NCI-H2029 (cell line): Measurements from ENCODE around the gene SIX5.

Experiments
- DNase-seq: peaks from one replicate; lab custom pipeline; 2025; lab: John Stamatoyannopoulos, UW

Gene SIX5

DNA sequence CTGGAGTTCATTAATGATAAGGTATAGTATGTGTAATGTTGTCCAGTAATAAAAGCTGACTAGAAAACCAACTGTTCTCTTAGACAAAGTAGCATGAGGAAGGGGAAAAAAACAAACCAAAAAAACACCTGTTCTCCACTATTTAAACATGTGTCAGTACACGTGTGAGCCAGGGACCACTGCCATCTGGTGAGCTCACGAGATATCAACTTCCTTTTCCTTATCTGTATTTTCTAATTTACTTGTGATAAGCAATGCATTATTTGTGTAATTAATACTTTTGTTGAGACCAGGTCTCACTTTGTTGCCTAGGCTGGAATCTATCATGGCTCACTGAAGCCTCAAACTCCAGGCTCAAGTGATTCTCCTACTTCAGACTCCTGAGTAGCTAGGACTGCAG lies 4.3 kb upstream of the SIX5 start:
- no peak for DNase-seq

DNA sequence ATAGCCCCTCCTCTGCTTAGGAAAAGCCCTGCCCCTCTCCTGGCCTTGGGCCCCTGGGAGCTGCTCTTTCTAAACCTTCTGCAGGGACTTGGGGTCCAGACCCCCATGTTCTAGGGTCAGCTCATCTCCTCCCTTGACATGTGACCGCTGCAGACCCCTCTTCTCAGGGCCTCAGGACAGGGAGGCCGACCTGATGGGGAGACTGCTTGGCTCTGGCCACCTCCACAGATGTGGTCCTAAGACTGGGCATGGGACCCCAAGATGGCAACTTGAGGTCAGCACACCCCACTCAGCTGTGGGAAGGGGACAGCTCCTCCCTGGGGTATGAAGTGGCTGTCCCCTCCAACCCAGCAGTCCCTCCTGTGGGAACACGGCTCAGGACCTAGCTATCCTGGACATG lies 3.9 kb upstream of the SIX5 start:
- no peak for DNase-seq

DNA sequence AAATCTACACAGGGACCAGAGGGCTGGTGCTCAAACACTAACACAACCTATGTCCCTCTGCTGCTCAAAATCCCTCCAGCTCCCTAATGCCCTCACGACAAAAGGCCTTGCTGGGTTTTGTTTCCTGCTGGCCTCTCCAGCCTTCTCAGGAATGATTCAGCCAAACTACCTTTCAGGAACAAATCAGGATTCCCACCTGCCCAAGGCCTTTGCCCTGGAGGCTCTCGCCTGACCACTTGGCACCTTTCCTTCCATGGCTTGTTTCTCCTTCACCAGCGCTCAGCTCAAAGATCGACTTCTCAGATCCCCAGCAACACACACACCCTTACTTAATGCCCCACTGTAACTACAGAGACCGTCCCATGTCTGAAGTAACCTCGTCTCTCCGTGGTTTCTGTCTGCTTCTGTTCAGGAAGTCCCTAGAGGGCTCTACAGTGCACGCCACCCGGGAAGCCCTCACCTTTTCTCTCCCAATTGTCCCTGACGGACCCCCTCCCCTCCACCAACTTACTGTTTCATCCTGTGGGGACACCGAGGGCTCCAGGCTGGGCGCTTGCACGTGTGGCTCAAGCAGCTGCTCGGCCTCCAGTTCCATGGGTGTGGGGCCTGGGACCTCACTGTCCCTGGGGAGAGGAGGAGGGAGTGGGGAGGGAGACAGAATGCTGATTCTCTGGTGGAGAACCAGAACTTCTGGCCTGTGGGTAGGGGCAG lies 3.2 kb upstream of the SIX5 start:
- no peak for DNase-seq

DNA sequence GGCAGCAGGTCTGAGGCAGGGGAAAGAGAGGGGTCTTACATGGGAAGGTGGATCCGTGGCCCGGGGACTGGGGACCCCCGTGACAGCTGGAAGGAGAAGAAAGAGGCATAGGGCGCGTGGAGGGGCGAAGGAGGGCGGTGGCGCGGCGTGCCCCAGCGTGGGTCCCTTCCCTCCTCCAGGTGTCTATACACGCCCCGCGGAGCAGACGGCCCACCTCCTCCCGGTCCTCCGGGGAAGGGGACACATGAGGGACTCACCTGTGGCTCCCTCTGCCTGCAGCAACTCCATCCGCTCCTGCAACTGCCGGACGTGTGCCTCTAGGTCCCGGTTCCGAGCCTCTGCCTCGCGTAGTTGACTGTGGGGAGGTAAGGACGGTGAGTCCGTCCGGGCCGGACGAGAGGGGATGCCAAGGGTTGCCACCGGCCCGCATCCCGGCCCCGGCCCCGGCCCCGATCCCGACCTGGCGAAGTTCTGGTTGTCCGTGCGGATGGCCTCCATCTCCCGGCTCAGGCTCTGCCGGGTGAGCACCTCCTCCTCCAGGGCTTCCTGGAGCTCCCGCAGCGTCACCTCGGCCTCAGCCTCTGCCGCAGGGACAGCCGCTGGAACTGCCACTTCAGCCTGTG lies 2.4 kb upstream of the SIX5 start:
- no peak for DNase-seq

DNA sequence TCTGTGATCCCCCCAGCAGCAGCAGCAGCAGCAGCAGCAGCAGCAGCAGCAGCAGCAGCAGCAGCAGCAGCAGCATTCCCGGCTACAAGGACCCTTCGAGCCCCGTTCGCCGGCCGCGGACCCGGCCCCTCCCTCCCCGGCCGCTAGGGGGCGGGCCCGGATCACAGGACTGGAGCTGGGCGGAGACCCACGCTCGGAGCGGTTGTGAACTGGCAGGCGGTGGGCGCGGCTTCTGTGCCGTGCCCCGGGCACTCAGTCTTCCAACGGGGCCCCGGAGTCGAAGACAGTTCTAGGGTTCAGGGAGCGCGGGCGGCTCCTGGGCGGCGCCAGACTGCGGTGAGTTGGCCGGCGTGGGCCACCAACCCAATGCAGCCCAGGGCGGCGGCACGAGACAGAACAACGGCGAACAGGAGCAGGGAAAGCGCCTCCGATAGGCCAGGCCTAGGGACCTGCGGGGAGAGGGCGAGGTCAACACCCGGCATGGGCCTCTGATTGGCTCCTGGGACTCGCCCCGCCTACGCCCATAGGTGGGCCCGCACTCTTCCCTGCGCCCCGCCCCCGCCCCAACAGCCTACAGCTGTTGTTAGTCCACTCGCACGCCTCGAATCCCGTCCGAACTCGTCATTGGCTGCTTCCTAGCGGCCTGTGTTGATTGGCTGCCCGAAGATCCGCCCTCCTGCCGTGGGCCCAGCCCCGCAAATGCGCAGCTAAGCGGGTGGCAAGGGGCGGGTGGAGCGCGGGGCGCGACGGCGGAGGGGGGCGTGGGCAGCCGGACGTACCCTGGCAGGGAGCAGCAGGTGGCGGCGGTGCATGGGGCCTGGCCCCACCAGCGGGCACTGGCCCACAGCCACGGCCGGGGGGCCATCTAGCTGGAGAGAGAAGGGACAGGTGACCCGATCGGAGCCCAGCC lies 1.4 kb upstream of the SIX5 start:
- DNase-seq, result peak; percentile 99

DNA sequence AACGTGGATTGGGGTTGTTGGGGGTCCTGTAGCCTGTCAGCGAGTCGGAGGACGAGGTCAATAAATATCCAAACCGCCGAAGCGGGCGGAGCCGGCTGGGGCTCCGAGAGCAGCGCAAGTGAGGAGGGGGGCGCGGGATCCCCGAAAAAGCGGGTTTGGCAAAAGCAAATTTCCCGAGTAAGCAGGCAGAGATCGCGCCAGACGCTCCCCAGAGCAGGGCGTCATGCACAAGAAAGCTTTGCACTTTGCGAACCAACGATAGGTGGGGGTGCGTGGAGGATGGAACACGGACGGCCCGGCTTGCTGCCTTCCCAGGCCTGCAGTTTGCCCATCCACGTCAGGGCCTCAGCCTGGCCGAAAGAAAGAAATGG lies 754 bp upstream of the SIX5 start:
- no peak for DNase-seq

DNA sequence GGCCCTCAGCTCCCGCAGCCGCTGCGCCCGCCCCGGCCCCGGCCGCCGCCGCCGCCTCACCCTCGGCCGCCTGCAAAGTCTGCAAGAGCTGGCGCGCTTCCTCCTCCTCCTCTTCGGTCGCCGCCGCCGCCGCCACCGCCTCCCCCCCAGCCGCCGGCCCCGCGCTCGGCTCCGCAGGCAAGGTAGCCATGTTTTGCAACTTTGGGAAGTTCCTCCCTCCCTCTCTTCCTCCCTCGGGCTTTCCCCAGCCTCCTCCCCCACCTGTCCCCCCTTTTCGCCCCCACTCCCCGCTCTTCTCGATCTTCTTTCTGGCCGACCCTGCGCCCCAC lies 433 bp downstream of the SIX5 start:
- peak; percentile 28 for DNase-seq

DNA sequence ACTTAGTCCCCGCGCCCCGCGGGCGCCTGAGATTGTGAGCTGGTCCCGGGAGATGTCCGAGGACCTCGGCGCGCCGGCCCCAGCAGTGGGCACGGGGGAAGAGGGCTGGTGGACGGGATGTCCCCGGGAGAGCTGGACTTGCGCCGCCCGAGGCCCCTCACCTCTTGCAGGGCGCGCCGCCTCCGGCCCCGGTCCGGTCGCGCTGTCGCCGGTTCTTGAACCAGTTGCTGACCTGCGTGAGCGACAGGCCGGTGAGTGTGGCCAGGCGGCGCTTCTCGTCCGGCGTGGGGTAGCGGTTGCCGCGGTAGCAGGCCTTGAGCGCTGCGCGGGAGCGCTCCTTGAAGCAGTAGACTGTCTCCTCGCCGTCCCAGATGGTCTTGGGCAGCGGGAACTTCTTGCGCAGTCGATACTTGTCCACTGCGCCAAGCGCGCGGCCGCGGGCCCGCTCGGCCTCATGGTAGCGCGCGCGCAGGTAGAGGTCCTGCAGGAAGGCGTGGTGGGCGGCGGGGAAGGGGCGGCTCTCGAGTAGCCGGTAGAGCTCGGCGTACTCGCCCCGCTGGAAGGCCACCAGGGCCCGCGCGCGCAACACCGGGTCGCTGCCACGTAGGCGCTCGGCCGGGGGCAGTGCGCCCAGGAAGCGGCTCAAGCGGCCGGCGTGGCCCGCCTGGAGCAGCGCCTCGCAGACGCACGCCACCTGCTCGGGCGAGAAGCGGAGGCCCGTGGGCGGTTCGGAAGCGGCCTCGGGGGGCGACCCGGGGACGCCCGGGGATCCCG lies 984 bp downstream of the SIX5 start:
- DNase-seq, result no peak

DNA sequence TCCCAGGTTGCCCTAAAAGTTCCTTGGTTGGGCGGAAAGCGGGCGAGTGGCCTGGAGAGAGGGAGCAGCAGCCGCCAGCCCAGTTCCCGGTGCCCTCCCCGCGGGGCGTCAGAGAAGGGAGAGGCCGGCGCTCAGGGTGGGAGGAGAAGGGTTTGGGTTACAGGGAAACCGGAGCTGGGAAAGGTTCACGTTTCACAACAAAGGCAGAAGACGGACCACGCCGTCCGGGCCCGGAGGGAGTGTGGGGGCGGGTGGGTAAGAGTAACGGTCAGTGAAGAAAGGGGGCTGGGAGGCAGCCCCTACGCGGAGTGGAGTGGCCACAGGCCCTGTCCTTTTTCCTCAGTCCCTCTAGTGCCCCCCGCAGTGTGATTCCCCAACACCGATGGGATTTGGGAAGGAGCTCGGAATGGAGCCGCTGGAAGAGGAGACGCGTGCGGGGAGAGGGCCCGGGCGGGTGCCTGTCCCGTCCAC lies 1.6 kb downstream of the SIX5 start:
- DNase-seq, result peak; percentile 66

DNA sequence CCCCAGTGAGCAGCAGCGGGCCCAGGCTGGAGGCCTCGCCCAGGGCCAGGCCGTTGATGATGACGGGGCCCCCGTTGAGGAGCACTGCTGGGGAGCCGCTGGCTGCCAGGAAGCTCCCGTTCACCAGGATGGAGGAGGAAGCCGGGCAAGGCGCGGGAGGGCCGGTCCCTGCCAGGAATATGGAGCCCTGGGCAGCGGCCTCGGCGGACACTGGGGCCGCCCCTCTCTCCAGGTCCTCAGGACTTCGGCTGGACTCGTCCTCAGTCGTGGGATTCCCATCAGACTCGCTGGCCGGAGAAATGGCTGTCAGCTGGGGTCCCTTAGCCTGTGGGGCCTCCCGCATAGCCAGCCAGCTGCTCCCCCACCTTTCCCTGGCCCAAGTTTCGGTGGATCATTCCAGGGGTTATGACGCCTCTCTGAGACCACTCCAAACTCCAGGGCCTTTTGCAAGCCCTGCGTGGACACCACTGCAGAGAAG lies 2.1 kb downstream of the SIX5 start:
- no peak for DNase-seq

DNA sequence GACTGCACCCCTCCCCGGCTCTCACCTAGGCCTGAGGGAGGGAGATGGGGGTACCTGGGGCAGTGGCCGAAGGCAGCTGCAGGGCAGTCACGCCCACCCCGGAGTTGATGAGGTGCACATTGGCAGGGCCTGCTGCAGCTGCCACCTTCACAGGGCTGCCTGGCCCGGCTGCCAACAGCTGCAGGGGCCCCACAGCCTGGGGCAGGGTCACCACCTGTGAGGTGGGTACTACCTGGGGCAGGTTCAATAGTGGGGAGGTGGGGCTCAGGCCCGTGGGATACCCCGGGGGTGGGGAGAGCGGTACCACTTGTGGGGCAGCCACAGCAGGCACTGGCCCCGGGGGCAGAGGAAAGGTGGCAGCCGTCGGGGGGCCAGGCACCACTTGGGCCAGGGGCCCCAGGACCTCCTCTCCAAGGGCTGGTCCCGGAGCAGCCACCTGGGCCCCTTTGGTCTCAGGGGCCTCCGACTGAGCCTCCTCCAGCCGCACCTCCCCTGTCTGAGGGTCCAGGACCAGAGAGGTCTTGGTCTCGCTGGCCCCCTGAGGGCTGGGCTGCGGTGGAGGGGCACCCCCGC lies 2.7 kb downstream of the SIX5 start:
- DNase-seq, result no peak

DNA sequence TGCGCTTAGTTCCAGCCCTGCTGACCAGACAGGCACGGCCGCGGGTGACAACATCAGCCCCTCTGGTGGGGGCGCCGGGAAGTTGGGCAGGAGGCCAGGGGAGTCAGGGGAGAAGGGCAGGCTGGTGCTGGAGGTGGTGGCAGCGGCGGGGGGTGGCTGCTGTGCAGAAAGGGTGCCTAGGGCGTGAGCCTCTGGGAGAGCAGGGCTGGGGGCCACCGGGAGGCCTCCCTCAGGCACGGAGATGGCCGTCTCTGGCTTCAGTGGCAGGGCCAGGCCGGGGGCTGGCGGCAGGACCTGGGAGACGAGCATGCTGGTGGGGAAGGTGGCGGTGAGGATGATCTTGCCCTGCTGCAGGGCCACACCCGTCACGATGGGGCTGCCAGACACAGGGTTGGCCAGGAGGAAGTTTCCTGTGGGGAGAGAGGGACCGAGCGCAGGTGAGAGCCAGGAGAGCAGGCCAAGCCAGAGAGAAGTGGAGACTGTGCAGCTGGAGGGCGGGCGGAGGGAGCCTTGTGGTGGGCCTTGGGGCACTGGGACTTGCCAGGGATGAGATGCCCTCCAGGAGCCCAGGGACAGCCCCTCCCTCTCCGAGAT lies 3.3 kb downstream of the SIX5 start:
- no peak for DNase-seq

DNA sequence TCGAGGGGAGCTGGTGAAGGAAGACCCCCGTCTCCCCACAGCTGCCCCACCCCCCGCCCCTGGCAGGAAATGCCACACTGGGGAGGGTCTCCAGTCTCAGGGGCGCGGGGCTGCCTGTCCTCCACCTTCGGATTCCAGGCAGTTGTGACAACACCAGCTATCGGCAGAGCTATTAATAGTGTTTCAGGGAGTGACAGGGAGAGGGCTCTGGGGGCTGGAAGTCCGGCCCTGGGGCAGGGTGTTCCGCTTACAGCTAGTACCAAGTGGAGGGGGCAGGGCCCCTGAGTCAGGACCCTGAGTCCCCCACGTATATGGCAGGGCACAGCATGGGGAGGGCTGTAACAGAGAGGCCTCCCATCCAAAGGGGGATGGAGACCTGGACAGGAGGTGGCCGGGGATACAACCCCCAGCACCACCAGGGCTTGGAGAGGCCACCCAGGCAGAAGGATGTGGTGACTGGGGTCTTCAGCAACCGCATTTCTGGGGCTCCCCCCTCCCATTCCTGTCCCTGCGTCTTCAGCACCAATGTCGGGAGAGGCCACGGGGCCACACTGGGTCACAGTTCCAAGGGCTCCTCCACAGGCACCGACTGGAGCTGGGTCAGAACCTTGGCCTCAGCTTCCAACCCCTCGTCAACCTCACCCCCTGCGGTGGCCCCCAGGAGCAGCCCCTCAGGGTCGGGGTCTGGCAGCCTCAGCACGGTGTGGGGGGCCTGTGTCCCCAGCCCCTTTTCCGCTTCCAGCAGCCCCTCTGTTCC lies 3.9 kb downstream of the SIX5 start:
- DNase-seq, result no peak

DNA sequence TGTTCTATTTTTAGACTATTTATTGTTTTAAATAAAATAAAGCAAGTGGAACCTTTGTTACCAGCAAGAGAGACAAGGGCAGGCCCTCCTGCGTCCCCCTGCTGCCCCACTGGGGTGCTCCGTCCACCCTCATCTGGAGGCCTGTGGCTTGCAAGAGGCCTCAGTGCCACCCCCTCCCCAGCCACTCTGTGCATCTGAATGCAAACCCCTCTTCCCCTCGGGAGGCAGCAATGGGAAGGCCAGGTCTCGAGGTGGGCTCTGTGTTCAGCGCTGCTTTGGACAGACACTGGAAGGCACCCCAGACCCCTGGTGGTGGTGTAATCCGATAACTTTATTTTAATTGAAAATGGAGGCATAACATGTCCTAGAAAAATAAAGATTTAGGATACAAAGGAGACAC lies 4.6 kb downstream of the SIX5 start:
- DNase-seq, result no peak

DNA sequence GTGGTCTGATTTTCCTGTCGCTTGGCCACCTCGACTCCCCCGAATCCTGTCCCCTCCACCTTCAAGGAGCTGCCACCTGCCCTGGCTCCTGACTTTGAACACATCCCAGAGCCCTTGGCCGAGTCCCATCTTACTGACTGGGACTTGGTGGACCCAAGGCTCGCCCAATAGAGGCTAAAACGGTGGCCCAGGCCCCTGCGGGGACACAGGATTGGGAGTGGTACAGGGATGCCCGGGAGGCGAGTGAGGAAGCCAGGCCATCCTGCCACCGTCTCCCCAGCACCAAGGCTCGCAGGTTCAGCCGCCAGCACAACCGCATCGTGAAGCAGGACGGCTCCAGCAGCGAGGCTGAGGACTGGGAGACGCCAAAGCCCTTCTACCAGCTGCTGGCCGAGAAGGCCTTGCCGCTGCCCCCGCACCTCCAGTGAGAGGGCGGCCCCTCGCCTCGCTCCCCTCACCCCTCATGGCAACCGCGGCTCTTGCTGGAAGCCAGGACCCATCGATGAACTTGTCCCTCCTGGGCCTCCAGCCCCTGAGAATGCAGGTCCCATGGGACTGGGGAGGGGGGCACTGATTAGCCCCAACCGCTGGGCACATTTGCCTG lies 5.3 kb downstream of the SIX5 start:
- DNase-seq, result no peak

DNA sequence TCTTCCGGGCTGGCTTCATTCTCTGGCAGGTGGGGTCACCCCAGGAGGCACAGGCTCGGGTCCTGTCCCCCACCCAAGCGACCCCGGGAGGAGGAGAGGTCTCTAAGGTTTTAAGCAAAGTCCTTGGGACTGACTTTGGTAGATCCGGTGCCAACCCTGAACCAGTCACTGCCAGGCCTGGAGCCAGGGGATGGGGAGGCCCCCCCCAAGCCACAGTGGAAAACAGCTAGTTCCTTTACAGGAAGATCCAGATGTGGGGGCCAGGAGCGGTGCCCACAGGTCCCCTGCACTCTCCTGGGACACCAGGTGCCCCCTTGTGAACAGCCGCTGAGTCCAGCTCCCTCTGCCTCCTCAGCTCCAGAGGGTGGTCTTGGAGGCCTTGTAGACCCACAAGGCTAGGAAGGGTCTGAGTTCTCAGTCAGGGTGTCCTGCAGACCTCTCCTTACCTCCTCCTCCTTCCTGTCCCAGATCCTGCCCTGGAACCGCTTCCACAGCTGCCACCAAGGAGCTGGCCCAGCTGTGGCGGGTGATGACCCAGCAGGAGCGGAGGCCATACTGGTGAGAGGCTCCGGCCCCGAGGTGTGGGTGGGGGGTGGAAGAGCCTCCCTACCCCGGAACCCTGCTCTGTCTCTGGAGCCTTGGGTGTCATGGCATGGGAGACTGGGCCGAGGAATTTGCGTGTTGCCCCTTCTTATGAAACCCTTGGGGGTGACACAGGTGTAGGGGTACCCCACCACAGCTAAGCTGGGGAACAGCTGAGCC lies 6.0 kb downstream of the SIX5 start:
- no peak for DNase-seq

DNA sequence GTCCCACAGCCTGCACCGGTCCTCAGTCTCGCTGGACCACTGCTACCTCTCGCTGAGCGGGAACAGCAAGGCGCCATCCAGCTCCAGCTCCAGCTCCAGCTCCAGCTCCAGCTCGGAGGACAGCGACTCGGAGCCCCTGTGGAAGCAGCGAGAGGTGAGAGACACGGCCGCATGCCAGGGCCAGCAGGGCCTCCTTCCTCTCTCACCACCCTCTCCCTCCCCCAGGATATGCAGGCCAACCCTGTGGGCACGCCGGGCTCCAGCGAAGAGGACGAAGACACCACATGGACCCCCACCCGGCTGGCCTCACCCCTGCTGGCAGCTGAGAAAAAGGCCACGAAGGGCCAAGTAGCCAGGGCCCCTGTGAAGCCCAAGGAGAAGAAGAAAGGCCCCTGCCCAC lies 7.3 kb downstream of the SIX5 start:
- no peak for DNase-seq

DNA sequence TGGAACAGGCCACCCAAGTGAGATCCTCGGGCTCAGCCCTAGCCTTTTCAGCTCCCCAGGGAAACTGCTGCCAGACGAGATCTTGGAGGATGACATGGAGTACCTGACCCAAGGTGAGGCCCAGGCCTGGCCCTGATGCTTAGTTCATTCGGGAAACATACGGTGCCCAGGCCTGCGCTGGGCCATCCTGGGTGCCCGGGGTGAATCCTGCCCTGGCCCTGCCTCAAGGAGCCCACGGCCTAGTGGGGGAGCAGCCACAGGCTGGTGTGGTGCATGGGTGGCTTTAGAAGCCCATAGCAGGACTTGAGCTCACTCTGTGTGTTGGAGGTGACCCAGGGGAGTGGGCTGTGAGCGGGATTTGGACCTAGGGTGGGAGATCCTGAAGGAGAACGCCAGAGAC lies 10.1 kb downstream of the SIX5 start:
- DNase-seq, result no peak

DNA sequence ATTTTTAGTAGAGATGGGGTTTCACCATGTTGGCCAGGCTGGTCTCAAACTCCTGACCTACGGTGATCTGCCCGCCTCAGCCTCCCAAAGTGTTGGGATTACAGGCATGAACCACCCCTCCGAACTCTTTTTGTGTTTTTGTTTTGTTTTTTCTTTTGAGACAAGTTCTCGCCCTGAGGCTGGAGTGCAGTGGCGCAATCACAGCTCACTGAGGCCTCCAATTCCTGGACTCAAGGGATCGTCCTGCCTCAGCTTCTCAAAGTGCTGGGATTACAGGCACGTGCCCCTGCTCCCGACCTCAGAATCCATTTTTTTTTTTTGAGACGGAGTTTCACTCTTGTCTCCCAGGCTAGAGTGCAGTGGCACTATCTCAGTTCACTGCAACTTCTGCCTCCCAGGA lies 11.4 kb downstream of the SIX5 start:
- DNase-seq, result no peak

DNA sequence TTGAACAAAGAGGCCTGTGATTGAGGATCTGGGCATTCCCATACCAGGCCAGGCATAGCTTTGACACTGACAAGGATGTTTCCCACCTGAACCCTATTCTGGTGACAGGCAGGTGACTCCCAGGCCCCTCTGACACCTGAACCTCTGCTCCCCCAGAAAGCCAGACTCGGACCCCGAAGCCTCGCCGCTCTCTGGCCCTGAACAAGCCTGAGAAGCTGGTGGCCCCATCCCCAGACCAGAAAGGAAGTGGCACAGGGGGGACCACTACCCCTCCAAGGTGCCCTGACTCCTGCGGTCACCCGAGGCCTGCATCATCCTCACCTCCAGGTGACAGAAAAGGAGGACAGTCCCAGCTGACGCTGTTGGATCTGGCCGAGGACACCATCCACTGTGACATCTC lies 14.7 kb downstream of the SIX5 start:
- no peak for DNase-seq
